Activated CD8-positive, alpha-beta memory T cell treated with anti-CD3 and anti-CD28 coated beads for 24 hours (primary cell): ENCODE data around the gene SELENOH.

ENCODE experiments used
- DNase-seq: peaks from one replicate; pipeline ENCODE4 v3.0.0-alpha.2; 2020

The SELENOH gene

DNA sequence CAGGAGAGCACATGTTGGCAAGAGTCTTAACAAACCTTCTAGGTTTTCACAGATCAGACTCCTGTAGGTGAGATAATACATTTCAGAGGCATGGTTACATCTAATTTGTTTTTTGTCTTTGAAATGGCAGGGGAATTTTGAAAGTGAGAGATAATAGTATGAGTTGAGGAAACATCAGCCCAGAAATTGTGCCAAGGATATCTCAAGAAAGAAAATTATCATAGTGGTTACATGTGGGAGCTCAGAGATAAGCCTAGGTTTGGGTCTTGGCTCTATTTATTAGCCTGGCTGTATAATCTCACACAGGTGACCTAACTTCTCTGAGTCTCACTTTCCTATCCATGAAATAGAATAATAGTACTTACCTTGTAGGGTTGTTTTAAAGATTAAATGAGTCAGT is 9.9 kb downstream of the SELENOH start:
- no peak for DNase-seq

GRCh38 chr11:57751676-57752253 is 10.5 kb downstream of the SELENOH start, which contains the start of gene BTBD18:
BTBD18 (minus strand) TSS chr11:57751819; CDS start chr11:57751188, 631 bp downstream.
- no peak for DNase-seq

DNA sequence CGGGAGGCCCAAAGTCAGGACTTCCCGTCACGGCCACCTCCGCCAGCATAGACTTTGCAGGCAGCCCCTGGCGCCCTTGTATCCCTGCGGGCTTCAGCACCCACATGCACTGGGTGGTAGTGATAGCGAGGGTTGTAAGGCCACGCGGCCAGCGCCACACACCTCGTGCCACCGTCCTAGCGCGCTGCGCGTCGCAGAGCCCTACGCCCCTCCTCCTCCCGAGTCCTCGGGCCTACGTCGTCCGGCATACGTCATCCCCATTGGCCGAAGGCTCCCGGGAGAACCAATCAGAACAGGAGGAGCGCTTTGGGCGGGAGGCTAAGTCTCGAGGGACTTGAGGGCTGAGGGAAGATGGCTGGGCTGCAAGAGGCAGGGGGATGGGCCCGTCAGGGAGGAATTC is 11.7 kb downstream of the SELENOH start:
- DNase-seq: no peak

DNA sequence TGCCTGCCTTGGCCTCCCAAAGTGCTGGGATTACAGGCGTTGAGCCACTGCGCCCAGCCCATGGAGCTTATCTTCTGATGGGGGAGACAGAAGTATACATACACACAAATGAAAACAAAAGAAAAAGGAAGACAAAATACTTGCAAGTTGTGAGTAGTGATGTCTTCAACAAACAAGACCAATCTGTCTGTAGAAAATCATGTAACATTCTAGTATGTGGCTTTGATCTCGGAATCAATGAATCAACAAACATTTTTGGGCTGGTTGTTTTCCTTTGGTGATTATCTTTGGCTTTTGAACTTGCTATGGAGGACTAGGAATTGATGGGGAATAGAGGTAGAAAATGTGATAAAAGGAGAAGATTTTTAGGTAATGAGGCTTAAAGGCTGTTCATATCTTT is 16.9 kb downstream of the SELENOH start:
- no peak for DNase-seq

- no peak for DNase-seq
These were observed 20.3 kb downstream of the SELENOH start, which contains the start of gene CTNND1 for GRCh38 chr11:57761301-57762234. CTNND1 (plus strand) TSS chr11:57761802; CDS start chr11:57791479, 29,677 bp downstream.

GRCh38 chr11:57762235-57762861 is 21.1 kb downstream of the SELENOH start:
- no peak for DNase-seq

GRCh38 chr11:57763568-57763967 is 22.3 kb downstream of the SELENOH start:
- no peak for DNase-seq

DNA sequence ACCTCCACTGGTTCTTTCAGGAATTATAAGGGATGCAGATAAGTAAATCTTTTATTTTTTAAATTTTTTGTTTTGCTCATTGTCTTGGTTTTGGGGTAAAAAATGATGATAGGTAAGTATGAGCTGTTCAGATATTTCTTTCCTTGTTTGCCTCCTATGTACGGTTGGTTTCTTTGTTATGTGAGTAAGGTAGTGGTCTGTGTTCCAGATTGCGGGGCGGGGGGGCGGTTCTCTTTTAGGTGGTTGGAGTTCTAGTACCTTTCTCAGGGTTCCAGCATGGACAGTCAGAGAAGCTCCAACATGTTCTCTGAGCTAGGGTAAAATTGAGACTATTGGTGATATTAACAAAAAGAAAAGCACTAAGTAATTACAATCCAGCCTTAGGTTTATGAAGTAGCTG is 22.7 kb downstream of the SELENOH start:
- DNase-seq: no peak

DNA sequence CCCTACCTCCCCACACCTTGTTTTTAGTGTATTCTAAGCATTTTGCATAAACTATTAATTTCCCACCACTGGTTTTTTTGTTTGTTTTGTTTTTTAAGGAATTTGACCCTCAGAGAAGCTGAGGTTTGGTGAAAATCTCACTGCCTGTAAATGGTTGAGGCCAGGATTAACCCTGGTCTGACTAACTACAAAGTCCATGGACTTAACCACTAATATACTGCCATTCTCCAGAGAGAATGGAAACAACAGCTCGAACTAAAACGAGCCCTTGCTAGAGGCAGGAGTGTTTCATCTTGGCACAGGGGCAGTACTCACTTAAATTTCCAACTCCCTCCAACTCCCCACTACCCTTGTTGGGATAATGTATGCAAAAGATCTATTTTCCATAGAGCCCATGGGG is 23.3 kb downstream of the SELENOH start:
- DNase-seq: no peak

- no peak for DNase-seq
These were observed 23.7 kb downstream of the SELENOH start for GRCh38 chr11:57764972-57765371.

GRCh38 chr11:57770793-57771192 is 29.5 kb downstream of the SELENOH start:
- no peak for DNase-seq

DNA sequence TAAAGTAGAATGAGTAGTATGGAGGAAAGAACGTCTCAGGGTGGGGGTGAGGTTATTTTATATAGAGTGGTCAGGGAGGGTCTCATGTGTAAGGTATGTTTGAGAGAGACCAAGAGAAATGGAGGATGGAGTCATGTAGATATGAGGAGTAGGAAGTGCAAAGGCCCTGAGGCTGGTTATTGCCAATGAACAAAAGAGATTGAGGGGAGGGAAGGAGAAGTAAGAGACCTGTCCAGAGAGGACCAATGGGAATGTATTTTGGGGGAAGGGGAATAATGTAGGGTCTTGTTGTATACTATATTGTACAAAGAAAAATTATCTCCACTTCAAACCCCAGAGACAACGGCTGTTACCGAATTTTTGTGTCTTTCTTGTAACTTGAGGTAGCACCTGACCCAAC is 30.1 kb downstream of the SELENOH start:
- no peak for DNase-seq

GRCh38 chr11:57772562-57772961 is 31.3 kb downstream of the SELENOH start:
- no peak for DNase-seq

DNA sequence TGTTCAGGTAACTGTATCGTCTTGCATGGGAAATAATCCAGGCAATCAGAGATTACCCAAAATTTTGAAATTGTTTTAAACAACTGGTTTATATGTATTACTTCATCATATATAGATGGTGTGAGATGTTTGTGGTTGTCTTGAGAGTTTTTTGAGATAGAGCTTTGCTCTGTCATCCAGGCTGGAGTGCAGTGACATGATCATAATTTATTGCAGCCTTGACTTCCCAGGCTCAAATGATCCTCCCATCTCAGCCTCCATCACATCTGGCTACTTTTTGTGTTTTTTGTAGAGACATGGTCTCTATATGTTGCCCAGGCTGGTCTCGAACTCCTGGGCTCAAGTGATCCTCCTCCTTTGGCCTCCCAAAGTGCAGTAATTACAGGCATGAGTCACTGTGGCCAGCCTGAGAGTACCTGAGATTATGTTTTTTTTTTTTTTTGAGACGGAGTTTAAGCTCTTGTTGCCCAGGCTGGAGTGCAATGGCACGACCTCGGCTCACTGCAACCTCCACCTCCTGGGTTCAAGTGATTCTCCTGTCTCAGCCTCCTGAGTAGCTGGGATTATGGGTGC is 31.8 kb downstream of the SELENOH start:
- DNase-seq: no peak

- no peak for DNase-seq
These were observed 34.2 kb downstream of the SELENOH start for GRCh38 chr11:57775491-57775890.

DNA sequence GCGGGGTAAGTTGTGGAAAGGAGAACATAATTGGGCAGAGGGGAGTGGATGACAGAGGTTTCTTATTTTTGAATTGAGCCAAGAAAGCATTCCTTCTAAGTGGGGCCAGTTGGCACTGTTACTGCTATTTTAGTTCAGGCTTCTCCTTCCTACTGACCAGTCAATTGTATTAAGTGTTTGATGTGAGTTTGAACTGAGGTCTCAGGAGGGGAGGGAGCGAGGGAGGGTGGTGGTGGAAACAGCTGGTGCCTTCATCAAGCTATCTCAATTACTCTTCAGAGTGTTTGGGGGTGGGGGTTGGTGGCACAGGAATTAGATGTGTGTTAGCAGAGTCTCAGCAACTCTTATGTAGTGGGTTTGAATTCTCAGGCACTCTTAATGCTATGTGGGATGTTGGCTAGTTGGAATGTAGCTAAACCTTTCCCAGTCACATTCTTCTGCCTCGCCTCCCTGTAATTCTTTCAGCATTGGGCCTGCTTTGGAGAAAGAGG is 34.8 kb downstream of the SELENOH start:
- DNase-seq: no peak

DNA sequence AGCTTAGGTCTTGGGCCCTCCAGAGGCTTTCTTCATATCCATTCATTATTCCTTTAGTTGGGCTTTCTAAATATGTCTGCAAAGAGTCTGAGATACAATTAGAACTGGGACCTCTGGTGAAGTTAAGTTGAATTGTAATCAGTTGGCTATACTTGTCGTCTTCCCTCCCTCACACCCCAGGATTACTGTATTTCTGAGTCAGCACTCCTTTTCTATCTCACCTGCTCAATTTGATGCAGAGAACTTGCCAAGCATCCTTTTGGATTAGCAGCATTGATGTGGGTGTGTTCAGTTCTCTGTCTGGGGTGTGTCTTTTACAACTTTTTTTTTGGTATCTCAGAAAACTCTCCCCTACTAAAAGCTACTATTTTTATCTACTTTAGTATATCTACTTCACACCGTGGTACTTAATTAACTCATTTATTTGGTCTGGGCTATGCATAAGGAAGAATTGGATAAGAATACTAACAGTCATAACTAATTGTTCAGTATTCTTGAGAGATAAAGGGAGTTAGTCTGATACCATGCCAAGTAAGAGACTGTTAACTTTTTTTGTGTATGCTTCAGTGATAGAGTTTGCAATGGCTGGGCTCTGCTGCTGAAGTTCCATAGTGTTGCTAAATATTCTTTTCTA is 35.4 kb downstream of the SELENOH start:
- DNase-seq: no peak

GRCh38 chr11:57777969-57778317 is 36.7 kb downstream of the SELENOH start:
- no peak for DNase-seq

- DNase-seq: no peak
These were observed 37.2 kb downstream of the SELENOH start for GRCh38 chr11:57778318-57779037.

GRCh38 chr11:57779276-57779675 is 38.0 kb downstream of the SELENOH start:
- no peak for DNase-seq

GRCh38 chr11:57781529-57781943 is 40.2 kb downstream of the SELENOH start:
- DNase-seq: no peak

GRCh38 chr11:57785072-57785471 is 43.8 kb downstream of the SELENOH start:
- no peak for DNase-seq
